ENCODE results near the gene YY1AP1.

GRCh38 chr1:155691992-155692528 is 3.5 kb upstream of the YY1AP1 start:
- TF ChIP-seq HOXA7 (CRISPR knock-in tag; IDR thresholded peaks at IDR 0.05) (no peak), USF2 (IDR thresholded peaks at IDR 0.05) (no peak), MAZ (IDR thresholded peaks at IDR 0.05; ENCODE audit: borderline replicate concordance, low read depth, low read length) (no peak), PHF8 (IDR thresholded peaks at IDR 0.05; ENCODE audit: borderline replicate concordance, low read depth) (no peak), POLR2A (IDR thresholded peaks at IDR 0.05; ENCODE audit: low read length) (no peak), KDM5A (IDR thresholded peaks at IDR 0.05) (no peak), BHLHE40 (IDR thresholded peaks at IDR 0.05; ENCODE audit: low read depth, low read length) (no peak), RAD21 (conservative IDR thresholded peaks at IDR 0.05 in 1 of 2, IDR thresholded peaks at IDR 0.05 in 1 of 2) (no peak), EP300 (IDR thresholded peaks at IDR 0.05) (no peak), ZFP36 (IDR thresholded peaks at IDR 0.05; ENCODE audit: borderline replicate concordance, partially characterized antibody) (no peak), SMC3 (IDR thresholded peaks at IDR 0.05) (no peak), ZC3H11A (IDR thresholded peaks at IDR 0.05) (no peak)
- TF ChIP-seq, protein P1, sequence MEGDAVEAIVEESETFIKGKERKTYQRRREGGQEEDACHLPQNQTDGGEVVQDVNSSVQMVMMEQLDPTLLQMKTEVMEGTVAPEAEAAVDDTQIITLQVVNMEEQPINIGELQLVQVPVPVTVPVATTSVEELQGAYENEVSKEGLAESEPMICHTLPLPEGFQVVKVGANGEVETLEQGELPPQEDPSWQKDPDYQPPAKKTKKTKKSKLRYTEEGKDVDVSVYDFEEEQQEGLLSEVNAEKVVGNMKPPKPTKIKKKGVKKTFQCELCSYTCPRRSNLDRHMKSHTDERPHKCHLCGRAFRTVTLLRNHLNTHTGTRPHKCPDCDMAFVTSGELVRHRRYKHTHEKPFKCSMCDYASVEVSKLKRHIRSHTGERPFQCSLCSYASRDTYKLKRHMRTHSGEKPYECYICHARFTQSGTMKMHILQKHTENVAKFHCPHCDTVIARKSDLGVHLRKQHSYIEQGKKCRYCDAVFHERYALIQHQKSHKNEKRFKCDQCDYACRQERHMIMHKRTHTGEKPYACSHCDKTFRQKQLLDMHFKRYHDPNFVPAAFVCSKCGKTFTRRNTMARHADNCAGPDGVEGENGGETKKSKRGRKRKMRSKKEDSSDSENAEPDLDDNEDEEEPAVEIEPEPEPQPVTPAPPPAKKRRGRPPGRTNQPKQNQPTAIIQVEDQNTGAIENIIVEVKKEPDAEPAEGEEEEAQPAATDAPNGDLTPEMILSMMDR (IDR thresholded peaks at IDR 0.05) = no peak

Data from A549 (cell line).